HG03060 (cell line): ENCODE data around the gene REN.

Source experiments
- ATAC-seq: cut with Tn5 transposase; IDR thresholded peaks from one replicate; pipeline ENCODE4 v1.9.1; 2021; ENCODE audit warnings: low read depth, moderate number of reproducible peaks; ENCODE audit not compliant: unreplicated experiment

Gene REN

DNA sequence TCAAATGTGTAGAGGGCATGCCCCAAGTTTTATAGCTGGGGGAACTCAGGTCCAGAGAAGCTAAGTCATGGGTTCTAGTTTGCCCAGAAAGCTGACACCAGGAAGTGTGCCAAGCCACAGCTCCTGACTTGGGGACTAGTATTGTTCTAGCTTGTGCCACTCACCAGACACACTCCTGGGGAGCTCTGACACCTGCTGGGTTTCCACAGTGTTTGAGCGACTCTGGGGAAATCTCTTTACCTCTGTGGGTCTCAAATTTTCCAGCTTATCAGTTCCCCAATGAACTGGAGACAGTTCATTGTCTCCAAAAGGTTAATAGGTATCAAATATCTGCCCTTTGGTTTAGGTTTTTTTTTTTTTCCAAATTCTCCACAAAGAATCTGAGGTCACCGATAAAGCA is 25.9 kb upstream of the REN start:
- no peak for ATAC-seq

DNA sequence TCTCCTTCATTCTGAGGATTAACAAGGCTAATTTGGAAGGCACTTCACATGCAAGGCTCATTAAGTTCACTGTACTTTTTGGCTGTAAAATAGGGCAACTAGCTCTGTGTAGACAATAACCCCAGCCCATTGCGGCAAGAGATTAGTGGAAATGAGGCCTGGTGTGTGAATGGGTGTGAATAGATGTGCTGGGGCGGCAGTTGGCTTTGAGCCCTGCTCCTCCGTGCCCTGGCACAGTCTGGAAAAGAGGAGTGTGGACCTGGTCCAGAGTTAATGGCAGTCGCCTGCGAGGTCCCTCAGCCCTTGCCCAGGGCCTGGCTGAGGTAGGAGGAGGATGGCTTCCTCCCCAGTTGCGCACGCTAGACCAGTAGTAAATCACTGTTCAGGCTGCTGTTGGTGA is 25.3 kb upstream of the REN start:
- no peak for ATAC-seq

GRCh38 chr1:204190212-204191211 is 24.4 kb upstream of the REN start:
- no peak for ATAC-seq

DNA sequence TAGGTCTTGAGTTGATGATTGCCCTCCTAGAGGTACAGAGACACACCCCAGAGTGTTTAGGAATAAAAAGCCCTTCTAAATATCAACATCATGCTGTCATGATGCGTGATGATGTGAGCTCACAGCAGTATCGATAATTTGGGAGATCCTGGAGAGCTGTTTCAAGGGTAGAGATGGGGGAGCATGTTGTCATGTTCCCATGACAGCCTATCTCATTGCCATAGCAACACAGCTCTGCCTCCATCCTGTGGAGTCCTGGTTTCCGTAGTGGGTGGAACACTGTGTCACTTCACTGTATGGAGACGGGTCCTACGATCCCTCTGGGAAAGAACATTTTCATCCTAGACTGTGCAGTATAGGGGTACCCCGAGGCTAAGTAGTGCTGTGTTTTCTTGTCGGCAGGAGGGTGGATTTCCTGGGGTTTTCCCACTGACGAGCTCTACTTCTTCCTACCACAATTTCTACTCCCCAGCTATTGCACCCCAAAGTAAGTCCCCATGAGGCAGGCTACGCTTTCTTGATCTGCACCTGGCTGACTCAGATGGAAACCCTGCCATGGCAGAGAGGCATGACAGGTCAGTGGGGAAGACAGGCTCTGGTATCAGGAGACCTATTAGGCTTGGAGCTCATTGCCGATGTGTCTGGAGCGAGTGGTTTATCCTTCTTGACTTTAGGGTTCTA is 23.0 kb upstream of the REN start:
- no peak for ATAC-seq

- ATAC-seq = no peak
These were observed 20.5 kb upstream of the REN start for GRCh38 chr1:204186597-204186996.

- ATAC-seq = no peak
These were observed 15.0 kb upstream of the REN start for GRCh38 chr1:204181116-204181515.

GRCh38 chr1:204180133-204180532 is 14.0 kb upstream of the REN start:
- no peak for ATAC-seq

DNA sequence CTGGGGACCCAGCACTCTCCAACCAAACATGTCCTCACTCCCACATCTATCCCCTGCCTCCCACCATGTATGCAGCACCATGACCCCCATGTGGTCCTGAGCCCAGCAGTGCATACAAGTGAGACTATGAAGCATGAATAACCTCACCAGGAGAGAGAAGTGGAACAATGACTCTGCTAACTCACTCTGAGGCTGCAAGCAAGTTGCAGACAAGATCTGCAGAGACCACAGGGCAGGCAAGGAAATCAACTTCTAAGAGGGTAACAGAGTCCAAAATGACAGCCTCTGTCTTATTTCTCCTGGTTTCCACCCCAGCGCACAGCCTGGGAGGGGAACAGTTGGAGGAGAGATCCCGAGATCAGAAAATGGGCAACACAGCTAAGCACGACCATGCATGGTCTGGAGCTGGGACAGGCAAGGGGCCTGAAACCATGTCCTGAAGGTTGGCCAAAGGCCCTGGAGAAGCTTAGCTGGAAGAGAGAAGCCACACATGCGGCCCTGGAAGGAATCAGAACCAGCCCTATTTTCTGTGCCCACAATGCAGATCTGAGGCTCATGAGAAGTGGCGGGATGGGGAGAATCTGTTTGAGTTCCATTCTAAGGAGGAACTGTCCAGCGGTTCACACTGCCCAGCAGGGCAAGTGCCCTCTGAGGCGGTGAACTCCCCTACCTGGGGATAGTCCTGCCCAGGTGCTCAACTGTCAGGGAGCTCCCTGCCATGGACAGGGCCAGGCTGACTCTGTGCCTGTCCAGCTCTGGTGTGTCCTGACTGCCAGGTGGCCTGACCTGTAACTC is 12.5 kb upstream of the REN start:
- no peak for ATAC-seq

GRCh38 chr1:204177133-204177532 is 11.0 kb upstream of the REN start:
- no peak for ATAC-seq

- ATAC-seq = no peak
These were observed 9.9 kb upstream of the REN start for GRCh38 chr1:204176049-204176448.

DNA sequence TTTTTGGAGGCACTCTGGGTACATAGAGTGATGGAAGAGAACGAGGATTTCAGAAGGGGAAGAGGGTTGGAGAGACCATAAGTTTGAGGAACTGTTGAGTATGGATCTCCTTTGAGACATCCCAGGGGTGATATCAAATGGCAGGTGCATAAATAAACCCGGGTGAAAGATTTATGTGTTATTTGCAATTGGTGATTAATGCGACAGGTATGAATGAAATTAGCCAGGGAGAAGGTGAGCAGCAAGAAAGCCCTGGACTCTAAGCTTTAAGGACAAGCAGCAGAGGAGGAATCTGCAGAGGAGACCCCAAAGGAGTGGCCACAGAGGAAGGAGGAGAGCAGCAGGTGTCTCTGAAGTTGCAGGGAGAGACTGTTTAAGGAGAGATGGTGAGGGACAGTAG is 8.8 kb upstream of the REN start:
- no peak for ATAC-seq

- ATAC-seq = no peak
These were observed 6.4 kb upstream of the REN start for GRCh38 chr1:204172404-204173029.

GRCh38 chr1:204171751-204172178 is 5.6 kb upstream of the REN start:
- ATAC-seq = no peak

GRCh38 chr1:204170494-204171155 is 4.5 kb upstream of the REN start:
- no peak for ATAC-seq

DNA sequence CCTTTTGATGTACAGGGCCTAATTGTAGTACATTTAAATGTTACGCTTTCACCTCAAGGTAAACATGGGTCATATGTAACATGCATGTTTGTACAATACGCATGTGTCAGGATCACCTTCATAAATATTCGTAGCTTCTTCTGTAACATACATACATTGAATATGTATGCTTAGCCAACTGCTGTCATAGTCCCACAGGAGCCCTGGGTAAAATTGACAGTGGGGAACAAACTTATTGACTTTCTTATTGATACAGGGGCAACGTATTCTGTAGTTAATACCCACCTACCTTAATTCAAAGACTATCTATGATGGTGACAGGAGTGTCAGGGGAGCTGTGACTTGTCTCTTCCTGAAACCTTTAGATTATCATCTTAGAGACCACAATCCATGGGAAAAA is 3.7 kb upstream of the REN start:
- no peak for ATAC-seq

- no peak for ATAC-seq
These were observed 1.6 kb upstream of the REN start for GRCh38 chr1:204167730-204168129.

- ATAC-seq = no peak
These were observed 3.6 kb downstream of the REN start for GRCh38 chr1:204162494-204163074.

DNA sequence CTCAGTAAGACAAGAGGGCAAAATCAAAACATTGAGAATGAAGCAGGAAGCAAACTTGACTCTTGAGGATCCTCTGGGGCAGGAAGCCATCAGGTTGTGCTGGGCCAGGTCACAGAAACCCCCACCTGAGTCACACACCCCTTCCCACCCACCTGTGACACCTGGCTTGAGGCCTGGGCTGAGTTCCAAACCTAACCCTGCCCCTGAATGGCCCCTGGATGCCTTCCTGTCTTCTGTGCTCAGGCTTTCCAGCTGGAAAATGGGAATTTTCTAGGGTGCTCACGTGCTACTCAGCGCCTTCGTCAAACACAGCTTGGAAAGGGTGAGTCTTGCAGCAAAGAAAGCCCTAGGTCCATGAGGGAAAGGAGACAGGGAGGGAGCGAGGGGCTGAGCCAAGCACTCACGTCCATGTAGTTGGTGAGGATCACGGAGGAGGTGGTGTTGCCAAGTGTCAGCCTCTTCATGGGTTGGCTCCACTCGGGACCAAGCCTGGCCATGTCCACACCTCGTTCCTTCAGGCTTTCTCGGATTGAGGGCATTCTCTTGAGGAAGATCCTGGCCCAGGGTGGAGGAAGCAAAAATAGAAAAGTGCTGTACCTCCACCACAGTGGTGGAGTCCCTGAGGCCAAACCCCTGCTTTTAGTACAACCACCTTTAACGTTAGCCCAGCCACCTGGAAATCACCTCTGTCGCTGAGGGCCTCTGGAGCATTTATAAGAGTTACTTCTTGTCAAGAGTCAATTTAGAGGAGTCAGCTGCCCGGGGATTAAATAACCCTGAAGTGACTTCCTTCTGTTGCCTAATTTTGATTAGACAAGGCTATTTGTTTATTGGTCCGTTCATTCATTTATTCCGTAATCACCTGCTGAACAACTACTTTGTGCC is 4.3 kb downstream of the REN start:
- ATAC-seq = no peak

GRCh38 chr1:204157962-204158361 is 8.2 kb downstream of the REN start:
- no peak for ATAC-seq
